H4 (cell line): ENCODE measurements around the gene KCNC3. TPM values are rescaled to one million over a fixed set of nuclear protein-coding genes. Genes with fewer than 3 reads are reported as not detected.
A peak's percentile ranks its signal among the peaks of the same experiment; 100 is the strongest.
"Not testable (repeated sequence)": the region's sequence is repeated elsewhere in the genome, so short reads cannot be mapped to it uniquely, and the experiment has no call there.

Experiments
- DNase-seq: peaks from one replicate; pipeline ENCODE4 v3.0.0-alpha.2; 2015; ENCODE audit warnings: low spot score
- total RNA-seq: library from RNA; depleted of rRNA; stranded (reverse); fragments of >200 nt; shearing (Covaris generic); gene quantifications from 2 replicates; pipeline ENCODE4 v1.2.3, GENCODE V29; 2014

The KCNC3 gene
- total RNA-seq, 1 experiment from 2014 or later: 0.06 TPM

- not testable (repeated sequence) for DNase-seq
These were observed 24.3 kb upstream of the KCNC3 start for GRCh38 chr19:50353487-50353880.

- DNase-seq: no peak
These were observed 23.1 kb upstream of the KCNC3 start for GRCh38 chr19:50352242-50352641.

- no peak for DNase-seq
These were observed 20.3 kb upstream of the KCNC3 start for GRCh38 chr19:50349277-50350057.

GRCh38 chr19:50347089-50347581 is 18.0 kb upstream of the KCNC3 start:
- DNase-seq: not testable (repeated sequence)

GRCh38 chr19:50344661-50345318 is 15.6 kb upstream of the KCNC3 start:
- DNase-seq: no peak

GRCh38 chr19:50341091-50341564 is 12.0 kb upstream of the KCNC3 start:
- DNase-seq: no peak

GRCh38 chr19:50340331-50340730 is 11.2 kb upstream of the KCNC3 start:
- no peak for DNase-seq

- DNase-seq: not testable (repeated sequence)
These were observed 7.9 kb upstream of the KCNC3 start for GRCh38 chr19:50337031-50337430.

- DNase-seq: no peak
These were observed 5.7 kb upstream of the KCNC3 start for GRCh38 chr19:50334741-50335421.

GRCh38 chr19:50333737-50334617 is 4.8 kb upstream of the KCNC3 start:
- no peak for DNase-seq

GRCh38 chr19:50333235-50333736 is 4.1 kb upstream of the KCNC3 start:
- peak; percentile 89 for DNase-seq

GRCh38 chr19:50332244-50333038 is 3.3 kb upstream of the KCNC3 start:
- DNase-seq: no peak

GRCh38 chr19:50331994-50332243 is 2.7 kb upstream of the KCNC3 start:
- no peak for DNase-seq

- no peak for DNase-seq
These were observed 2.2 kb upstream of the KCNC3 start for GRCh38 chr19:50331221-50331993.

- peak; percentile 53 for DNase-seq
These were observed 1.3 kb upstream of the KCNC3 start for GRCh38 chr19:50330365-50331078.

- not testable (repeated sequence) for DNase-seq
These were observed 733 bp upstream of the KCNC3 start for GRCh38 chr19:50329926-50330294.

GRCh38 chr19:50328873-50329145 is 368 bp downstream of the KCNC3 start:
- no peak for DNase-seq

GRCh38 chr19:50328224-50328872 is 829 bp downstream of the KCNC3 start:
- no peak for DNase-seq
